ENCODE measurements around the gene RAB37. TPM values are rescaled to one million over a fixed set of nuclear protein-coding genes. Genes with fewer than 3 reads are reported as not detected.
A peak's percentile ranks its signal among the peaks of the same experiment; 100 is the strongest.

RAB37 gene
- total and polyA plus RNA-seq, 9 of the 15 experiments (the other 6 are each of a cell fraction or from before 2014, with no cell fraction given): 0.03 to 0.27 (median 0.11) TPM; not detected in 4

- H3K4me2 ChIP-seq (ENCODE audit: insufficient read depth, low read length): no peak overlapping the region
- no peak overlapping the region for H2AFZ ChIP-seq (ENCODE audit: low read depth, low read length)
- H3K27ac ChIP-seq (ENCODE audit: extremely low read depth, low read depth, low read length): no peak overlapping the region
- in situ Hi-C loops (cut with MboI) (no loop called here), intact Hi-C loops (cut with micrococcal nuclease) (no loop called here)
- FAIRE-seq (no peak), DNase-seq (ENCODE audit: extremely low read depth in 1 of 4, low spot score in 3 of 4) (no peak), ATAC-seq (no peak)
- H3K9ac ChIP-seq (ENCODE audit: insufficient read depth in 1 of 2, low read depth in 2 of 2, low read length in 2 of 2): no peak overlapping the region
- no TSS peak for BruUV-seq (replicated peaks)
- no peaks in the 10 kb centered on the region for H3K79me2 ChIP-seq (ENCODE audit: control insufficient read depth, insufficient read depth, low read length)
- 0 out of 2 replicates have a peak, but pooled peaks cover 6% of the 10 kb centered on the region for H4K20me1 ChIP-seq (replicated peaks; ENCODE audit: control insufficient read depth, insufficient read depth, low read length)
- no peak overlapping the region for H3K4me3 ChIP-seq
- peaks cover 2% of the 10 kb centered on the region for H3K9me1 ChIP-seq (ENCODE audit: control insufficient read depth, insufficient read depth, low read length)
- CTCF ChIA-PET (ENCODE audit: low intra/inter-chr PET ratio): interaction anchor here (0.8 kb wide), 1 partner anchor 129 kb away, joined by 4 read pairs; no protein-coding TSS in a partner anchor
- peaks cover 13% of the 10 kb centered on the region; the same call in 2 of the 3 replicates for H3K36me3 ChIP-seq (ENCODE audit: control insufficient read depth, insufficient read depth, low read length)
- no peaks in the 10 kb centered on the region for H3K27me3 ChIP-seq (ENCODE audit: control insufficient read depth in 2 of 2, insufficient read depth in 2 of 2, low read length in 2 of 2)
- TF ChIP-seq CEBPG (CRISPR knock-in tag; IDR thresholded peaks at IDR 0.05) (no peak), CEBPG (tag; conservative IDR thresholded peaks at IDR 0.05 in 1 of 2, IDR thresholded peaks at IDR 0.05 in 1 of 2) (0 out of 4 replicates have a peak, but pooled peaks of 1 of the 2 experiments have one; percentile 9), POLR3G (IDR thresholded peaks at IDR 0.05; ENCODE audit: extremely low read depth, insufficient read length, insufficient replicate concordance) (no peak), CEBPB (tag; IDR thresholded peaks at IDR 0.05) (peak; percentile 65)
- 80% methylated on average over 11 of the region's 16 CpGs for WGBS (ENCODE audit: insufficient coverage, low coverage, missing lambda C conversion rate)
- POLR2A ChIA-PET: interaction anchor here (0.7 to 0.8 kb wide), 3 partner anchors 9 to 203 kb away, joined by 3 to 5 read pairs (median 3); no protein-coding TSS in a partner anchor
- peaks cover 0 to 4% of the 10 kb centered on the region in 2 experiments; a peak in 1 of 5 replicates for H3K4me1 ChIP-seq (replicated peaks in 1 of 2; ENCODE audit: control insufficient read depth in 2 of 2, insufficient read depth in 2 of 2, low read length in 2 of 2)
- H3K9me3 ChIP-seq (replicated peaks; ENCODE audit: control insufficient read depth, insufficient read depth, low read depth, low read length): no peaks in the 10 kb centered on the region
These were observed 49.5 kb downstream of the RAB37 start for GRCh38 chr17:74786431-74787055.

All from K562 (cell line).